ENCODE results near the gene AQP2.
"Not testable (repeated sequence)": the region's sequence is repeated elsewhere in the genome, so short reads cannot be mapped to it uniquely, and the experiment has no call there.

The AQP2 gene

GRCh38 chr12:49969651-49970429 lies 19.3 kb downstream of the AQP2 start:
- DNase-seq (ENCODE audit: low read depth in 2 of 2) = no peak

DNA sequence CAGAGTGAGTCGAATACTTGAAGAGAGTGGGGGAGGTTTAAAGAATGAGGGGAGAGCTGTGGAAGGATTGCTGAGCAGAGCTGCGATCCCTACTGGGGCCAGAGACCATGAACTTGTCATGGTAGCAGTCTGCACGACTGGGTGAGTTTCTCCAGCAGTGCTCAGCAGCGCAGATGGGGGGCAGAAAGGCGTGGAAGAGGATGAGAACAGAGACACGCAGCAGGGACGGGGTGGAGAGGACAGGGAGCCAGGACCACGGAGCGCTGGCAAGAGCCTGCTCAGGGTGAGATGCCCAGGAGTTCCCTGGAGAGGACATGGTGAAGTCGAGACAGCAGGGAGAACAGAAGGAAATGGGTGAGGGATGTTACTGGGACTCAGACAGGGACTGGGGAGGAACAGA lies 20.1 kb downstream of the AQP2 start:
- DNase-seq (ENCODE audit: low read depth in 2 of 2) = no peak

DNA sequence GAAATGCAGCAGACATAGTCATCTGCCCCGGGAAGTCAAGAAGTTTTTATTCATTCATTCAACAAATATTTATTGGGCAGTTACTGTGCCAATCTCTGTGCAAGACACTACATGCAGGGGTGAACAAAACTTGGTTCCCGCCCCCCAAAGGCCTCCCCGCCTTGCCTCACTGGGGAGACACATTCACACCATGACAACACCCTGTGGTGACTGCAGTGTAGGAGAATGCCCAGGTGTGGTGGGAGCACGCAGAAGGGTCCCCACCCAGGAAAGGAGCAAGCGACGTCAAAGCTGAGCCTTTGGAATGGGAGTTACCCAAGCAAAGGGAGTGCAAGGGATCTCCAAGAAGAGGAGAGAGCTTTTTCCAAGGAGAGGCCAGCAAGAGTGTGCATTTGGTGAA lies 20.6 kb downstream of the AQP2 start:
- DNase-seq (ENCODE audit: low read depth in 2 of 2) = no peak

GRCh38 chr12:49972129-49972528 lies 21.6 kb downstream of the AQP2 start:
- DNase-seq (ENCODE audit: low read depth in 2 of 2) = no peak

- no peak for DNase-seq (ENCODE audit: low read depth in 2 of 2)
Measured at GRCh38 chr12:49972641-49973360, 22.3 kb downstream of the AQP2 start, which contains the start of gene AQP6. AQP6 (plus strand) TSS chr12:49972947; CDS start chr12:49973174, 227 bp downstream.

- DNase-seq (ENCODE audit: low read depth in 2 of 2) = no peak
Measured at GRCh38 chr12:49973361-49973830, 22.9 kb downstream of the AQP2 start.

- no peak for DNase-seq (ENCODE audit: low read depth in 2 of 2)
Measured at GRCh38 chr12:49974231-49974675, 23.7 kb downstream of the AQP2 start.

- DNase-seq (ENCODE audit: low read depth in 2 of 2) = no peak
Measured at GRCh38 chr12:49974677-49975317, 24.3 kb downstream of the AQP2 start.

GRCh38 chr12:49975318-49975761 lies 24.8 kb downstream of the AQP2 start:
- DNase-seq (ENCODE audit: low read depth in 2 of 2) = no peak

GRCh38 chr12:49976557-49976956 lies 26.0 kb downstream of the AQP2 start:
- no peak for DNase-seq (ENCODE audit: low read depth in 2 of 2)

DNA sequence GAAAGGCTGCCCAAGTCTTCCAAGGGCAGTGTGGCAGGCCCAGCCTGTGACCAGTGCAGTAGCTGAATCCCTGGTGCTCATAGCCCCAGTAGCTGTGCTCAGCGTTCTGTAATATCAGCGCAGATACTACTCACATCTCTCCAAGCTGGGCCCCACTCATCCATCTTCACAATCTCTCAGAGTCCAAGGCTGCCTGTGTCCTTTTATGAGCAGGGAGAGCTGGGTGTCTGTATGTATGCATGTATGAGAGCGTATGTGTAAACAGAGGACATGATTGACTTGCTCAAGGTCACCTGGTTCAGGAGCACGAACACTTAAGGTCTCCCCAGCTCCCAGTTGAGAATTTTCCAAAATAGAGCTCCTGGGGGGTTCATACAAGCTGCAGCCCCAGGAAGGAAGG lies 27.6 kb downstream of the AQP2 start:
- DNase-seq (ENCODE audit: low read depth in 2 of 2) = no peak

DNA sequence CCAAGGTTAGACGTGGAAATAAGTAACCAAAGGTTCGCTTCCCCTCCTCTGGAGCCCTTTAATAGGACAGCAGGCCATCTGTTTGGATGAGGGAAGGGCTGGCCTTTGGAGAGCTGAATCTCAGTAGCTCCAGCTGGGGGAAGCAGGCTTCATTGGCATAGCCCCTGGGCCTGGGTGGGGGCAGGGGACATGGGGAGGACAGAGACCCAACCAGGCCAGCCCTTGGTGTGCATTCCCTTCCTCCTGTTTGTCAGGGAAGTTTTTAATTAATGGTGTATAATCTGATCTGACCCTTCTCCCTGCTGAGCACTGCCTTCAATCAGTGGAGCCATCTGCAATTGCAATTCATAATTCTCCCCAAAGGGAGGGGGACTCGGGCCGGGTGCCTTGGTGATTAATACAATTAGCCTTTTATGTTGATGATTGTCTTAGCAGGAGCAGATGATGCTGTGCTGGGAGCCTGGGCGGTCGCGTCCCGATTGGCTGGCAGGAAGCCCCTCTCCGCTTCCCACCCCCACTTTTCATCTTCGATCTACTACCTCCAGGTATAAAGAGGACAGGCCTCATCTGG lies 28.6 kb downstream of the AQP2 start:
- DNase-seq (ENCODE audit: low read depth in 2 of 2) = no peak

DNA sequence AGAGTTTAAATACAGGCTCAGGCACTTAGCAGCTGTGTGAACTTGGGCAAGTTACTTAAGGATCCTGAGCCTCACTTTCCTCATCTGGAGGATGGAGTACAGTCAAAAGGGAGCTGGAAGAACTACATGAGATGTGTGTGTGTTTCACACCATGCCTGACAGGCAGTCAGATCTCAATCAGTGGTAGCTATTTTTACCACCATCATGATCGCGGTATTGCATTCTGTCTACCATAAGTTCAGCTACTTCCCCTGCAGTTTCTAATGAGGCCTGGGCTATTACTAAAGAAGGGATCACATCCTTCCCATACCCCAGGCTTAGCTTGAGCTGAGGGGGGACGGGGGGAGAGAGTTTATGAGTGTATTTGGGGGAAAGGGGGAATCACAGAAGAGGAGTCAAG lies 29.3 kb downstream of the AQP2 start:
- no peak for DNase-seq (ENCODE audit: low read depth in 2 of 2)

- DNase-seq (ENCODE audit: low read depth in 2 of 2) = no peak
Measured at GRCh38 chr12:49980501-49981349, 30.2 kb downstream of the AQP2 start.

DNA sequence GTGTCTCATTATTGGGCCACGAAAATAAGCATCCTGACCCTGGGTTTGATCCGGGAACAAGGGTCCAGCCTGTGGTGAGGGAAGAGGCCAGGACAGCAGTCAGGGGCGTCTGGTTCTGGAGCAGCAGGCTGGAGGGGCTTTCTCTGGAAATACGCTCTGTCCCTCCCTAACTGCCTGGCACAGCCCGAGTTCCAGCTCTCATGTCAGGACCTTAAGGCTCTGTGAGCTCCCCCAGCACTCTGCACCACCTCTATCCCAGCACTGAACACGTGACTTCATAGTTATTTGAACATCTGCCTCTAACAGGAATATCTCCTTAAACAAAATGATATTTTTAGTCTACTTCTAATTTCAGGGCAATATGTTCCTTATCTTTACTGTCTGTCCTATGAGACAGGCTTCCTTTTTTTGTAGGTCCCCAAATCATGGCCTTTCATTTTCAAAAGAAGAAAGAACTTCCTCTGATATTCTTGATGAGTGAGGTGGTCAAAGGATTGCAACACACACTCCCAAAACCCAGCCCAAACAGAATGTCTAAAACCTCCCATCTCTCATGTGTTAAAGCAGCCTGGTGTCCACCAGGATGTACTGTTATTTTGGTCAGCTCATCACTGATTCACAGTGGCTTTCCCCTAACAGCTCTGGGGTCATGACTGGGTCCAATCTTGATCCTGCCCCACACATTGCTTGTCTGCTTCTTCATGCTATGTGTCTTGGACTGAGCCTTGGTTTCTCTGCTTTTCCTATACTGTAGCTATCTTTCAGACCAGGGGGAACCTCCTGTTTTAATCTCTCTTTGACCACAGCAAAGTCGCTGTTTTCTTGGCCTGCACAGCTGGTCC lies 31.9 kb downstream of the AQP2 start:
- no peak for DNase-seq (ENCODE audit: low read depth in 2 of 2)

DNA sequence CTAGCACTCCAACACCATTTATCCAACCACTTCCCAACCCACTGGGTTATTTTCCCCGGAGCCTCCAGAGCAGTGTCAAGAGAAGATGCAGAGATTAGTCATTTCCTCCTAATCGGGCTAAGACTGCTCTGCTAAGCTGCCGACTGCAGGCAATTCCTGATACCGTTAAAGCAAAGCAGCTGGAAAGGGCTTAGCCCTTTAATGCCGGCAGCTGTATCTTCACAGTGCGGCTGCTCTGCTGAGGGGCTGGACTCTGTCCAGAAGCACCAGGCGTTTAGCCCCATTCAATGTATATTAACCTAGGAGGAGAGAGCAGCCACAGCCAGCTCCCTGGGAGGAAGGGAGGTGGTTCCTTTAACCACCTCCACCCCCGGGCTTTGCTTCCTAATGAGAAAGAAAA lies 33.4 kb downstream of the AQP2 start:
- no peak for DNase-seq (ENCODE audit: low read depth in 2 of 2)

- no peak for DNase-seq (ENCODE audit: low read depth in 2 of 2)
Measured at GRCh38 chr12:49984476-49985359, 34.2 kb downstream of the AQP2 start.

DNA sequence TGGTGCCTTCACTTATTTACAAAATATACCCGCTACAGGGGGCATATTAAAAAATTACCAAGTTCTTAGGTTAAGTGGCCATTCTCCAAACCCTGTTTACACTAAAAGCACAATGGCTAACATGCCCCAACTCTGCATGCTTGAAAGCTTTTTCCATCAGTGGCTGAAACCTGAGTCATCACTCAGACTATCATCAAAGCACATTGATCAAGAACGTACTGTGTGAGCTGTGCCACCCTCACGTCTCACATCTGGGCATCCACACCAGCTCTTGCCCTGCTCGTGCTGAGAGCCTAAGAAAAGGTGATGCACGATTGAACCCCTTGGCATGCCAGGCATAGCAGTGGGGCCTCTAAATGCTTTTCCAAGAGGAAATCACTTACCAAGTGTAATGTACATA lies 35.4 kb downstream of the AQP2 start:
- no peak for DNase-seq (ENCODE audit: low read depth in 2 of 2)

DNA sequence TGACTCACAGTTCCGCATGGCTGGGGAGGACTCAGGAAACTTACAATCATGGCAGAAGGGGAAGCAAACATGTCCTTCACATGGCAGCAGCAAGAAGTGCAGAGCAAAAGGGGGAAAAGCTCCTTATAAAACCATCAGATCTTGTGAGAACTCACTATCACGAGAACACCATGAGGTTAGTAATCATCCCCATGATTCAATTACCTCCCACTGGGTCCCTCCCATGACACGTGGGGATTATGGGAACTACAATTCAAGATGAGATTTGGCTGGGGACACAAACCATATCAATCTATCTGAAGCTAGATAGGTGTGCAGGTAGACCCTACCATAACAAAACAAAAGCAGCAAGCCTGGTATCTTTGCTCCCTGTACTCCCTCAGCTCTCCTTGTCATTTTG lies 35.9 kb downstream of the AQP2 start:
- not testable (repeated sequence) for DNase-seq (ENCODE audit: low read depth in 2 of 2)
